NT2/D1 (cell line): ENCODE measurements around the gene TMEM255B.
A peak's percentile ranks its signal among the peaks of the same experiment; 100 is the strongest.

Experiments used
- DNase-seq: peaks from one replicate; pipeline ENCODE4 v3.0.0-alpha.2; 2011; ENCODE audit warnings: low read depth, low spot score
- H3K27me3 ChIP-seq: 2 replicates; pipeline ENCODE4 v1.6.0; 2011; ENCODE audit warnings: mild to moderate bottlenecking; ENCODE audit not compliant: insufficient read length, insufficient read depth
- H3K36me3 ChIP-seq: 2 replicates; pipeline ENCODE4 v1.6.1; 2011; ENCODE audit warnings: mild to moderate bottlenecking, low read length, mixed read lengths; ENCODE audit not compliant: insufficient read depth, insufficient read length
- H3K4me1 ChIP-seq: 2 replicates; pipeline ENCODE4 v1.5.1; 2011; ENCODE audit not compliant: insufficient read depth, insufficient read length
- H3K4me3 ChIP-seq: 2 replicates; pipeline ENCODE4 v1.5.1; 2011; ENCODE audit warnings: low read depth; ENCODE audit not compliant: insufficient read length
- H3K9ac ChIP-seq: 2 replicates; pipeline ENCODE4 v1.6.0; 2011; ENCODE audit warnings: low read depth; ENCODE audit not compliant: insufficient read length
- H3K9me3 ChIP-seq: 2 replicates; pipeline ENCODE4 v1.5.1; 2011; ENCODE audit warnings: mild to moderate bottlenecking, low read length; ENCODE audit not compliant: insufficient read depth
- SUZ12 ChIP-seq: IDR thresholded peaks from 2 replicates; pipeline ENCODE4 v1.6.1; 2011; ENCODE audit not compliant: insufficient read length, insufficient read depth; ENCODE audit errors: extremely low read depth
- YY1 ChIP-seq: IDR thresholded peaks from 2 replicates; pipeline ENCODE4 v1.6.1; 2011; ENCODE audit not compliant: insufficient read length, insufficient read depth
- ZNF274 ChIP-seq: IDR thresholded peaks from 2 replicates; pipeline ENCODE4 v1.6.1; 2011; ENCODE audit warnings: mild to moderate bottlenecking, low read depth, low read length

Gene TMEM255B

DNA sequence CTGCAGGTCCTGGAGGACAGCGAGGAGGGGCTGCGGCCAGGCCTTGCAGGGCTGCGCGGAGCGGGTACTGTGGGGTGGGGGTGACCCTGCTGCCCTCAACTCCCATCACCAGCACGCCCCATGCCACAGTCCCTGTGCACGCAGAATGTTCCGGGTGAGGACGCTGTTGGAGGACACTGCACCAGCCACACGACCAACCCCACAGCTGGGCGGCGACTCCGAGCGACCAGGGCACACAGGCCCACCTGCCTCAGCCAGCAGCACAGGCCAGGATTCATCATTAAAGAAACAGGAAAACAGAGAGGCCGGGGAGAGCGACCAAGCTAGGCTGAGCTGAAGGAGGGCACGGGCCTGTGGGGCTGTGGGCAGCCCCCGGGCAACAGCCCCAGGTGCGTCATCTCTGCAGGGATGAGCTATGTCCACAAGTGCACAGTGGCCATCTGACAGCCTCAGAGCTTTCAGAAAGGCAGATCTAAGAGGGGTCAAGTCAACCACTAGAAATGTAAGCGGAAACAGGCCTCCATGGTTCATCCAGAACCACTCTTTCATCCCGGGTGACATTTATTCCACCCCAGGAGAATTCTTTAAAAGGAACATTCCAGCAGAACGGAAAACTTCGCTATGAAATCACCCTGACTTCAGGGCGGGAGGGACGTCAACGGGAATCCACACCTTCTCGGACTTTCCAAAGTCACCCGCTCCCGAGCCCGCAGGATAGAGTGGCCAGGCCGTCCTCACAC is 103.3 kb downstream of the TMEM255B start:
- Histone ChIP-seq H3K4me3 (peak overlapping the region; percentile 73), H3K9ac (peak overlapping the region; percentile 92)
- DNase-seq = no peak

DNA sequence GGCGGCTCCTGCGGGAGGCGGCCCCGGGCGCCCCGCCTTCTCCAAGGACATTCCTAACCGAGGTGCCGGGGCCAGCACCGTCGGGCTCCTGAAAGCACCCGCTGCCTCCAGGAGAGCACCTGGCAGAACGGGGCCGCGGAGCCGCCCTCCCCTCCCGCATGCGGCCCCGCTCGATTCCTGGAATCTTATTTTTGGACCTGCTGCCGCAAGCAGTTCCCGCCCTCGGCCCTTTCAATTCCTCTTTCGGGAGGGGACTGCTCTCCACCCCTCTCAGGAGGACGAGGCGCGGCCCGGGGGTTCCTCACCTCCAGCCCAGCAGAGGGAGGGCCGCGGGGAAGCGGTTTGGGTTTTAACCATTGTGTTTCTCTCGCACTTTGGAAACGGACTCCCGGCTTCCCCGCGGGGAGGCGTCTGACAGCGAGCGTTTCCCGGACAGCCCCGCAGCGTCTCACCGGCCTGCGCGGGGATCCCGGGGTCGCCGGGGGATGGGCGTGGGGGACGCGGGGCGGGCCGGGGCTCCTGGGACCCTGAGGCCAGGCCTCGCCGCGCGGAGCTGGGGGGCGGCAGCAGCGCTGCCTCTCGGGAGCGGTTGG is 104.0 kb downstream of the TMEM255B start:
- no peak for DNase-seq
- peak overlapping the region; percentile 92 for H3K9ac ChIP-seq

More for the DNA sequence above, 103.3 kb downstream of the TMEM255B start:
- Histone ChIP-seq H3K27me3 (peaks cover 41% of the 10 kb centered on the region), H3K36me3 (peaks cover 17% of the 10 kb centered on the region), H3K9me3 (no peaks in the 10 kb centered on the region), H3K4me1 (peaks cover 26% of the 10 kb centered on the region)
- TF ChIP-seq YY1 (no peak), SUZ12 (no peak), ZNF274 (no peak)

DNA sequence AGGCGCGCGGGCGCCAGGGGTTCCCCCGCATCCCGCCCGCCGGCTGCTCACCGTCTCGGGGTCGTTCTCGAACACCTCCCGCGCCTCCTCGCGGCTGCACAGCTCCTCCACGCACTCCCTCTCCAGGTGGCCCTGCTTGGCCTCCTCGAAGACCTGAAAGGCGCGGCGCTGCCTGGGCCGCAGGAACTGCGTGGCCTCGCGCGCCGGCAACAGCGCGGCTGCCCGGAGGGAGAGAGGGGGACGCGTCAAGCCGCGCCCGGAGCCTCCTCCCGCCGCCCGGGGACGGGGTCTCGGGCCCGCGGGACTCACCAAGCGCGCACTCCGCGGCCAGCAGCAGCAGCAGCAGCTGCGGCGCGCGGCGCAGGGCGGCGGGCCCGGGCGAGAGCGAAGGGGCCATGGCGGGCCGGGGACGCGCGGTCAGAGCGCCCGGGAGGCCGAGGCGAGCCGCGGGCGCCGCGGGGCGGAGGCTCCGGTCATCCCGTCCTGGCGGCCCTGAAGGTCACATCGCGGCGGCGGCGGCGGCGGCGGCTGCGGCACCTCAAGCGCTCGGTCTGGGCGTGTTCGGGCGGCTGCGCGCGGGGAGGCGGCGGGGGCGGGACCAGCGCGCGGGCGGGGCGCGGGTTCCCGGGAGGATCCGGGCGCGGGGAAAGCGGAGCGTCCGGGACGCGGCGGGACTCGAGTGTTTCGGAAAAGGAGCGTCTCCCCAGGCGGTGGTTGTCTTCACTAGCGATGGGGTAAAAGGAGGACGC is 104.7 kb downstream of the TMEM255B start, which contains the start of gene GAS6:
GAS6 (minus strand) TSS at position 553 of the 749 bp plus-strand sequence; CDS start at position 397, 156 bp downstream.
- Histone ChIP-seq H3K27me3 (peaks cover 41% of the 10 kb centered on the region), H3K9ac (peak within 1 kb of the TSS; percentile 92), H3K36me3 (peaks cover 12% of the 10 kb centered on the region), H3K4me1 (peaks cover 23% of the 10 kb centered on the region), H3K4me3 (peak within 1 kb of the TSS; percentile 73), H3K9me3 (no peaks in the 10 kb centered on the region)
- TF ChIP-seq SUZ12 = no peak
- TF ChIP-seq ZNF274 = no peak
- TF ChIP-seq YY1 = no peak
- no peak for DNase-seq

More for the DNA sequence above, 104.0 kb downstream of the TMEM255B start:
- Histone ChIP-seq H3K36me3 (peaks cover 15% of the 10 kb centered on the region), H3K4me3 (peak overlapping the region; percentile 73), H3K9me3 (no peaks in the 10 kb centered on the region), H3K27me3 (peaks cover 41% of the 10 kb centered on the region), H3K4me1 (peaks cover 26% of the 10 kb centered on the region)
- no peak for TF ChIP-seq SUZ12
- TF ChIP-seq ZNF274 = no peak
- no peak for TF ChIP-seq YY1

DNA sequence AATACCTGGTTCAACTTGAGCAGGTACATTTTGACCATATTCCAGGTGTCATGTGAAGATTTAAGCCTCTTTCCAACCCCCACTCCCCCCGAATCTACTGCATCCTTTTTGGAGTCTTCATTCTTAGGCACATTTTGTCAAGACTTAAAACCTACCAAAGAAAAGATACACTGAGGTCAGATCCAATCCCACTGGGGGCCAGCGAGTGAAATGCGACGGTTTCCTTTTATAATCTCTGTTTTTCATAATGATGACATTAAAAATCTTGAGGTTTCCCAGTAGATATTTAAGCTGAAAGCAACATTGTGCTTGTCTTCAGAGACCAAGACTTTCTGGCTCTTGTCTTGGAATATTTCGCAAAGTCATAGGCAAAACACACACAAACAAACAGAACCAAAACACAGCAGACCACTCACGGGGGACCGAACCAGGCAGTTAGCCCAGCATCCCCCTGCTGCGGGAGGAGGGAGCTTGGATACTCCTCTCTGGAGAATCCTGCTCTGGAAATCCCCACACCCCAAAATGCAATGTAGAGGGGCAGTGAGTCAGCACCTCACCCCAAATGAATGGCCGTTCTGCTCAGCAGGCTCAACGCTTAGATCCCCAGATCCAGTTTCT is 105.4 kb downstream of the TMEM255B start:
- peak overlapping the region; percentile 76 for H3K9ac ChIP-seq
- H3K36me3 ChIP-seq = peaks cover 12% of the 10 kb centered on the region
- H3K9me3 ChIP-seq = no peaks in the 10 kb centered on the region
- H3K4me1 ChIP-seq = peaks cover 21% of the 10 kb centered on the region
- H3K4me3 ChIP-seq = peak overlapping the region; percentile 73
- TF ChIP-seq SUZ12 = no peak
- no peak for DNase-seq
- peaks cover 41% of the 10 kb centered on the region for H3K27me3 ChIP-seq

DNA sequence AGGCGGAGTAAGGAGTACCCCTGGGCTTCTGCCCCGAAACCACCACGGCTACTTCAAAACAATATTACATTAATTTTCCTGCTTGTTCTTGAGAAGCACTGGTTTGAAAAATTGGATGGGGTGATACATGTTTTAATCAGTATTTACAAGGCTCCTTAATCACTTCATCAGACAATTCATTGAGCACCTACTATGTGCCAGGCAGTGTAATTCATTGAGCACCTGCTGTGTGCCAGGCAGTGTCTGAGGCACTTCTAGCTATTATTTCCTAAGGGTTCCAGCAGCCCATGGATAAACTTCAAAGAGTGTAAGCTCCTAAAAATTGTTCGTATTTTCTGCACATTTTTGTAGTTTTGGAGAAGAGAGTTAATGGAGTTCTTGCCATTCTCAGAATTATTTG is 106.4 kb downstream of the TMEM255B start:
- peaks cover 12% of the 10 kb centered on the region for H3K4me1 ChIP-seq
- H3K27me3 ChIP-seq = peaks cover 41% of the 10 kb centered on the region
- TF ChIP-seq YY1 = no peak
- TF ChIP-seq ZNF274 = no peak
- TF ChIP-seq SUZ12 = no peak
- H3K36me3 ChIP-seq = peaks cover 12% of the 10 kb centered on the region
- DNase-seq = no peak
- H3K9me3 ChIP-seq = no peaks in the 10 kb centered on the region
- H3K9ac ChIP-seq = no peak overlapping the region
- no peak overlapping the region for H3K4me3 ChIP-seq
